ENCODE measurements around the gene ZNF280A. TPM values are rescaled to one million over a fixed set of nuclear protein-coding genes. Genes with fewer than 3 reads are reported as not detected.

ZNF280A gene
- total RNA-seq, 1 experiment from 2014 or later = 0.81 TPM

DNA sequence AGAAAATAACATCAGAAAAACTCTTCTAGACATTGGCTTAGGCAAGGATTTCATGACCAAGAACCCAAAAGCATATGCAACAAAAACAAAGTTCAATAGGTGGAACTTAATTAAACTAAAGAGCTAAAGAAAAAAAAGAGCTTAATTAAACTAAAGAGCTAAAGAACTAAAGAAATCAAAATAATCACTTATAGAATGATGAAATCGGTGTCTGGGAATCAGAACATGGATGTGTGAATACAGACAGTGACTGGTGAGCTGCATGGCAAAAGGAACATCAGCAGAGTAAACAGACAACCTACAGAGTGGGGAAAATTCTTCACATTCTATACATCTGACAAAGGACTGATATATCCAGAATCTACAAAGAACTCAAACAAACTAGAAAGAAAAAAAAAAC, 53.0 kb downstream of the ZNF280A start:
- no peaks in the 10 kb centered on the region for H3K27me3 ChIP-seq (ENCODE audit: insufficient read depth, low read length)
- no peak overlapping the region for H2AFZ ChIP-seq (ENCODE audit: low read depth, low read length, poor library complexity, severe bottlenecking)
- CTCF ChIA-PET = no interaction called here
- no peak overlapping the region for H3K4me2 ChIP-seq (ENCODE audit: low read length)
- no peaks in the 10 kb centered on the region for H4K20me1 ChIP-seq (ENCODE audit: insufficient read depth)
- no peak for TF ChIP-seq ZNF274 (IDR thresholded peaks at IDR 0.05; ENCODE audit: low read depth, low read length)
- TF ChIP-seq FOSL1 (IDR thresholded peaks at IDR 0.05; ENCODE audit: low read depth) = no peak
- TF ChIP-seq, protein P1, sequence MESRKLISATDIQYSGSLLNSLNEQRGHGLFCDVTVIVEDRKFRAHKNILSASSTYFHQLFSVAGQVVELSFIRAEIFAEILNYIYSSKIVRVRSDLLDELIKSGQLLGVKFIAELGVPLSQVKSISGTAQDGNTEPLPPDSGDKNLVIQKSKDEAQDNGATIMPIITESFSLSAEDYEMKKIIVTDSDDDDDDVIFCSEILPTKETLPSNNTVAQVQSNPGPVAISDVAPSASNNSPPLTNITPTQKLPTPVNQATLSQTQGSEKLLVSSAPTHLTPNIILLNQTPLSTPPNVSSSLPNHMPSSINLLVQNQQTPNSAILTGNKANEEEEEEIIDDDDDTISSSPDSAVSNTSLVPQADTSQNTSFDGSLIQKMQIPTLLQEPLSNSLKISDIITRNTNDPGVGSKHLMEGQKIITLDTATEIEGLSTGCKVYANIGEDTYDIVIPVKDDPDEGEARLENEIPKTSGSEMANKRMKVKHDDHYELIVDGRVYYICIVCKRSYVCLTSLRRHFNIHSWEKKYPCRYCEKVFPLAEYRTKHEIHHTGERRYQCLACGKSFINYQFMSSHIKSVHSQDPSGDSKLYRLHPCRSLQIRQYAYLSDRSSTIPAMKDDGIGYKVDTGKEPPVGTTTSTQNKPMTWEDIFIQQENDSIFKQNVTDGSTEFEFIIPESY (IDR thresholded peaks at IDR 0.05; ENCODE audit: extremely low read depth, insufficient replicate concordance, low read length) = no peak
- TF ChIP-seq SRF (IDR thresholded peaks at IDR 0.05; ENCODE audit: low read depth) = no peak
- TF ChIP-seq, protein P2, sequence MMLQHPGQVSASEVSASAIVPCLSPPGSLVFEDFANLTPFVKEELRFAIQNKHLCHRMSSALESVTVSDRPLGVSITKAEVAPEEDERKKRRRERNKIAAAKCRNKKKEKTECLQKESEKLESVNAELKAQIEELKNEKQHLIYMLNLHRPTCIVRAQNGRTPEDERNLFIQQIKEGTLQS (IDR thresholded peaks at IDR 0.05) = no peak
- no peak for TF ChIP-seq POLR2AphosphoS5 (IDR thresholded peaks at IDR 0.05; ENCODE audit: low read depth, low read length)
- TF ChIP-seq ZFX (IDR thresholded peaks at IDR 0.05) = no peak
- TF ChIP-seq RAD21 (IDR thresholded peaks at IDR 0.05; ENCODE audit: low read depth) = no peak
- TF ChIP-seq CEBPB (IDR thresholded peaks at IDR 0.05; ENCODE audit: low read depth) = no peak
- H3K4me3 ChIP-seq (replicated peaks in 1 of 2; ENCODE audit: low read depth in 1 of 2, low read length in 2 of 2) = no peak overlapping the region
- no peak overlapping the region for H3K9ac ChIP-seq (ENCODE audit: low read length)
- intact Hi-C loops (cut with micrococcal nuclease) = loop anchor here (10.0 kb wide), 2 partner anchors 118 to 278 kb away; no protein-coding TSS in a partner anchor
- BruUV-seq (replicated peaks) = no TSS peak
- ATAC-seq (no peak), DNase-seq (ENCODE audit: low read depth, low spot score) (no peak)
- no peaks in the 10 kb centered on the region for H3K79me2 ChIP-seq (ENCODE audit: insufficient read depth, low read length)
- RAD21 ChIA-PET (ENCODE audit: low non-redundant PET in 1 of 2, low total read pairs in 2 of 2, uncharacterized antibody in 2 of 2, unreplicated experiment in 2 of 2) = no interaction called here
- no peaks in the 10 kb centered on the region for H3K4me1 ChIP-seq (ENCODE audit: control insufficient read depth in 1 of 2, insufficient read depth in 2 of 2, low read length in 2 of 2)
- POLR2A ChIA-PET = no interaction called here
- H3K27ac ChIP-seq (ENCODE audit: low read depth, low read length) = no peak overlapping the region
- 0 out of 4 replicates have a peak, but pooled peaks cover 0 to 3% of the 10 kb centered on the region in 2 experiments for H3K9me3 ChIP-seq (ENCODE audit: control insufficient read depth in 1 of 2, insufficient read depth in 1 of 2, low read depth in 1 of 2, low read length in 2 of 2)
- H3K9me2 ChIP-seq (ENCODE audit: insufficient read depth) = no peaks in the 10 kb centered on the region
- no peaks in the 10 kb centered on the region; a peak in 1 of 4 replicates for H3K36me3 ChIP-seq (ENCODE audit: control insufficient read depth in 1 of 2, insufficient read depth in 2 of 2, low read length in 2 of 2)
